Measurements from ENCODE around the gene HOOK2. TPM values are rescaled to one million over a fixed set of nuclear protein-coding genes. Genes with fewer than 3 reads are reported as not detected.
"Not testable (repeated sequence)": the region's sequence is repeated elsewhere in the genome, so short reads cannot be mapped to it uniquely, and the experiment has no call there.

HOOK2 gene
- 10 to 100 TPM; 34.6 to 85.0 (median 63.2) TPM for polyA plus RNA-seq (ENCODE audit: insufficient read length in 4 of 4)

- no peak for DNase-seq (ENCODE audit: low read depth in 4 of 4, low spot score in 2 of 4)
These were observed at the start of gene HOOK2 for GRCh38 chr19:12774588-12775555. HOOK2 (minus strand) TSS chr19:12775552; CDS start chr19:12775449, 103 bp downstream.

GRCh38 chr19:12821761-12822160, 46.4 kb upstream of the HOOK2 start:
- no peak for DNase-seq (ENCODE audit: low read depth in 4 of 4, low spot score in 2 of 4)

GRCh38 chr19:12817810-12818209, 42.5 kb upstream of the HOOK2 start:
- not testable (repeated sequence) for DNase-seq (ENCODE audit: low read depth in 4 of 4, low spot score in 2 of 4)

GRCh38 chr19:12817188-12817587, 41.8 kb upstream of the HOOK2 start:
- DNase-seq (ENCODE audit: low read depth in 4 of 4, low spot score in 2 of 4) = not testable (repeated sequence)

GRCh38 chr19:12815088-12815487, 39.7 kb upstream of the HOOK2 start:
- DNase-seq (ENCODE audit: low read depth in 4 of 4, low spot score in 2 of 4) = no peak

GRCh38 chr19:12806242-12807081, 31.1 kb upstream of the HOOK2 start, which contains the start of gene RNASEH2A:
RNASEH2A (plus strand) TSS chr19:12806584; CDS start chr19:12806674, 90 bp downstream.
- peak in 1 of 4 donors; percentile 83 for DNase-seq (ENCODE audit: low read depth in 4 of 4, low spot score in 2 of 4)

- DNase-seq (ENCODE audit: low read depth in 4 of 4, low spot score in 2 of 4) = no peak
These were observed 28.7 kb upstream of the HOOK2 start for GRCh38 chr19:12804051-12804450.

- DNase-seq (ENCODE audit: low read depth in 4 of 4, low spot score in 2 of 4) = no peak
These were observed 27.1 kb upstream of the HOOK2 start for GRCh38 chr19:12802267-12803106.

- DNase-seq (ENCODE audit: low read depth in 4 of 4, low spot score in 2 of 4) = no peak
These were observed 26.3 kb upstream of the HOOK2 start, which contains the start of the genes PRDX2 and THSD8 for GRCh38 chr19:12801466-12802266. PRDX2 (minus strand) TSS chr19:12801800; CDS start chr19:12801261, 539 bp downstream. THSD8 (plus strand) TSS chr19:12802069; CDS start chr19:12802072, 3 bp downstream.

GRCh38 chr19:12800923-12801465, 25.6 kb upstream of the HOOK2 start:
- no peak for DNase-seq (ENCODE audit: low read depth in 4 of 4, low spot score in 2 of 4)

- no peak for DNase-seq (ENCODE audit: low read depth in 4 of 4, low spot score in 2 of 4)
These were observed 25.1 kb upstream of the HOOK2 start for GRCh38 chr19:12800466-12800770.

- no peak for DNase-seq (ENCODE audit: low read depth in 4 of 4, low spot score in 2 of 4)
These were observed 24.6 kb upstream of the HOOK2 start for GRCh38 chr19:12799742-12800465.

GRCh38 chr19:12797607-12798006, 22.3 kb upstream of the HOOK2 start:
- DNase-seq (ENCODE audit: low read depth in 4 of 4, low spot score in 2 of 4) = not testable (repeated sequence)

GRCh38 chr19:12797141-12797587, 21.8 kb upstream of the HOOK2 start:
- no peak for DNase-seq (ENCODE audit: low read depth in 4 of 4, low spot score in 2 of 4)

GRCh38 chr19:12796146-12797071, 21.1 kb upstream of the HOOK2 start:
- DNase-seq (ENCODE audit: low read depth in 4 of 4, low spot score in 2 of 4) = no peak

- DNase-seq (ENCODE audit: low read depth in 4 of 4, low spot score in 2 of 4) = no peak
These were observed 19.6 kb upstream of the HOOK2 start for GRCh38 chr19:12794971-12795381.
